GM12878 (cell line): ENCODE measurements around the gene CFAP299. TPM values are rescaled to one million over a fixed set of nuclear protein-coding genes. Genes with fewer than 3 reads are reported as not detected.
A peak's percentile ranks its signal among the peaks of the same experiment; 100 is the strongest.

Source experiments
- ATAC-seq: fragments of 200-7000 bp; cut with Tn5 transposase; 3 replicates; pipeline ENCODE4 v1.9.1; 2020; ENCODE audit warnings: mild to moderate bottlenecking, moderate library complexity
- BruUV-seq: library from RNA; stranded (reverse); fragments of 400-500 nt; replicated peaks from 2 replicates; lab custom pipeline; 2021; lab: Mats Ljungman, UMichigan
- CTCF ChIA-PET: fragments of 300-600 bp; sonication (Branson Sonifier 250); formaldehyde crosslinking; extraction: SDS; loops from one replicate; lab custom pipeline; 2021; ENCODE audit warnings: inconsistent platforms; lab: Yijun Ruan, JAX
- POLR2A ChIA-PET: fragments of 350-600 bp; formaldehyde crosslinking; extraction: SDS; loops from one replicate; lab custom pipeline; 2021; ENCODE audit warnings: inconsistent platforms; lab: Charles Lee
- RAD21 ChIA-PET: fragments of 300-600 bp; sonication (Branson Sonifier 250); formaldehyde crosslinking; loops from one replicate; lab custom pipeline; 2023; ENCODE audit warnings: antibody characterized with exemption; ENCODE audit not compliant: unreplicated experiment; lab: Charles Lee
- SMC1A ChIA-PET: fragments of 300-600 bp; sonication (Branson Sonifier 250); formaldehyde crosslinking; loops from one replicate; lab custom pipeline; 2023; ENCODE audit not compliant: unreplicated experiment, uncharacterized antibody; lab: Charles Lee
- DNase-seq: peaks from one replicate; pipeline ENCODE4 v3.0.0-alpha.2; 2011; ENCODE audit warnings: low read depth, low spot score
- FAIRE-seq: peaks from 3 replicates; lab custom pipeline; 2011; peaks lifted over from hg19 to GRCh38; lab: Jason Lieb, UNC
- H2AFZ ChIP-seq: 2 replicates; pipeline ENCODE4 v1.6.0; 2011; ENCODE audit warnings: low read depth, low read length, control low read depth; ENCODE audit not compliant: control insufficient read depth
- H3K27ac ChIP-seq: 2 replicates; pipeline ENCODE4 v1.5.1; 2011; ENCODE audit warnings: control low read depth; ENCODE audit not compliant: control insufficient read depth, insufficient read depth
- H3K27me3 ChIP-seq, 2 experiments: replicated peaks in 1 of 2; 2 replicates each; pipeline versions ENCODE4 v1.6.0 to v1.6.1; 2011; ENCODE audit warnings: low read length in 1 of 2; ENCODE audit not compliant: control insufficient read depth in 2 of 2, insufficient read depth in 2 of 2
- H3K36me3 ChIP-seq, 2 experiments: 2 replicates each; pipeline ENCODE4 v1.5.1; 2011; ENCODE audit warnings: low read length in 1 of 2; ENCODE audit not compliant: control insufficient read depth in 2 of 2, insufficient read depth in 2 of 2
- H3K4me1 ChIP-seq: 2 replicates; pipeline ENCODE4 v1.6.1; 2011; ENCODE audit warnings: mild to moderate bottlenecking, low read length, moderate library complexity, mixed read lengths; ENCODE audit not compliant: control insufficient read depth, insufficient read depth
- H3K4me2 ChIP-seq: 2 replicates; pipeline ENCODE4 v1.6.0; 2011; ENCODE audit warnings: control low read depth; ENCODE audit not compliant: control insufficient read depth, insufficient read depth
- H3K4me3 ChIP-seq: fragments of 200-600 bp; sonication (generic); 2 replicates; pipeline ENCODE4 v1.5.1; 2016
- H3K79me2 ChIP-seq: 2 replicates; pipeline ENCODE4 v1.6.0; 2011; ENCODE audit warnings: low read length; ENCODE audit not compliant: control insufficient read depth, insufficient read depth
- H3K9ac ChIP-seq: 2 replicates; pipeline ENCODE4 v1.8.0; 2011; ENCODE audit warnings: low read length, control low read depth, mixed read lengths; ENCODE audit not compliant: control insufficient read depth, insufficient read depth
- H3K9me3 ChIP-seq: replicated peaks from 3 replicates; pipeline ENCODE4 v1.5.1; 2011; ENCODE audit warnings: mild to moderate bottlenecking, low read length; ENCODE audit not compliant: control insufficient read depth, insufficient read depth
- H4K20me1 ChIP-seq: 2 replicates; pipeline ENCODE4 v1.6.0; 2011; ENCODE audit not compliant: control insufficient read depth, insufficient read depth
- BHLHE40 ChIP-seq, 2 experiments: fragments of 450-650 bp in 1 of 2; IDR thresholded peaks; 2 replicates each; pipeline ENCODE4 v1.6.1; 2011 to 2017; ENCODE audit warnings: low read depth in 2 of 2, borderline replicate concordance in 1 of 2, improper control_type of control experiment in 1 of 2, low read length in 1 of 2, mild to moderate bottlenecking in 1 of 2
- EGR1 ChIP-seq, 2 experiments: IDR thresholded peaks; 1 replicate in 1 of 2; 2 replicates in 1 of 2; pipeline ENCODE4 v1.6.1; 2011 to 2012; ENCODE audit warnings: low read depth in 2 of 2, low read length in 2 of 2, borderline replicate concordance in 1 of 2, mild to moderate bottlenecking in 1 of 2, moderate library complexity in 1 of 2
- IKZF2 ChIP-seq, 2 experiments: fragments of 450-650 bp; IDR thresholded peaks; 2 replicates each; pipeline ENCODE4 v1.6.1; 2017; ENCODE audit warnings: mild to moderate bottlenecking in 2 of 2, moderate library complexity in 2 of 2
- MEF2B ChIP-seq: fragments of 450-650 bp; IDR thresholded peaks from 2 replicates; pipeline ENCODE4 v1.6.1; 2018; ENCODE audit warnings: mild to moderate bottlenecking, moderate library complexity; ENCODE audit not compliant: partially characterized antibody, poor library complexity, severe bottlenecking
- POLR2AphosphoS2 ChIP-seq: IDR thresholded peaks from 2 replicates; pipeline ENCODE4 v1.6.1; 2011; ENCODE audit warnings: low read depth, mild to moderate bottlenecking, low read length, improper control_type of control experiment, moderate library complexity
- SMAD5 ChIP-seq: IDR thresholded peaks from 2 replicates; pipeline ENCODE4 v1.6.1; 2016; ENCODE audit warnings: antibody characterized with exemption, low read depth
- TCF12 ChIP-seq: IDR thresholded peaks from 2 replicates; pipeline ENCODE4 v1.6.1; 2011; ENCODE audit warnings: low read depth, mild to moderate bottlenecking, low read length
- WGBS: methylation state at CpG from one replicate; pipeline ENCODE4 v1.1.6; 2016; ENCODE audit warnings: low lambda C conversion rate; ENCODE audit not compliant: insufficient replicate concordance, insufficient coverage; ENCODE audit errors: missing lambda C conversion rate; 5-methylcytosine and 5-hydroxymethylcytosine counted together
- in situ Hi-C: fragments of 300-500 bp; cut with MboI; formaldehyde crosslinking; loops from 9 replicates; pipeline ENCODE4 v1.14.3; 2018; ENCODE audit warnings: mixed read lengths
- intact Hi-C: fragments of 100-400 bp; cut with micrococcal nuclease; formaldehyde crosslinking; loops from one replicate; pipeline ENCODE4 v1.14.2; 2022; ENCODE audit not compliant: unreplicated experiment
- polyA plus RNA-seq, 11 experiments: library from polyadenylated mRNA; depleted of rRNA in 4 of 11; unstranded in 6 of 11; stranded (reverse) in 5 of 11; fragments of >200 nt; fragmentation: Nextera tagmentation in 4 of 11; fragmentation: Illumina TruSeq in 1 of 11; extraction: Ambion mirVana in 4 of 11; extraction: Trizol in 1 of 11; gene quantifications; 1 replicate in 1 of 11; 2 replicates in 10 of 11; pipeline versions ENCODE4 v1.2.1 to v1.2.3, GENCODE V29; 2011 to 2016; ENCODE audit warnings: inconsistent platforms in 2 of 11, missing spikeins in 2 of 11, low read depth in 1 of 11
- total RNA-seq, 4 experiments: library from RNA; depleted of rRNA in 3 of 4; stranded (reverse); fragments of >200 nt in 3 of 4; fragmentation: Illumina TruSeq in 1 of 4; extraction: Trizol in 1 of 4; gene quantifications; 2 replicates each; pipeline versions ENCODE4 v1.2.1 to v1.2.3, GENCODE V29; 2013 to 2021
- TF ChIP-seq, protein P1 (sequence below): fragments of 450-650 bp; IDR thresholded peaks from 2 replicates; pipeline ENCODE4 v1.6.1; 2016; ENCODE audit warnings: mild to moderate bottlenecking
- TF ChIP-seq, protein P2 (sequence below): fragments of 450-650 bp; IDR thresholded peaks from 2 replicates; pipeline ENCODE4 v1.6.1; 2017; ENCODE audit warnings: mild to moderate bottlenecking, moderate library complexity

The CFAP299 gene
- total and polyA plus RNA-seq, 10 of the 15 experiments (the other 5 are each of a cell fraction or from before 2014, with no cell fraction given): 0.06 to 0.34 TPM; not detected in 8

DNA sequence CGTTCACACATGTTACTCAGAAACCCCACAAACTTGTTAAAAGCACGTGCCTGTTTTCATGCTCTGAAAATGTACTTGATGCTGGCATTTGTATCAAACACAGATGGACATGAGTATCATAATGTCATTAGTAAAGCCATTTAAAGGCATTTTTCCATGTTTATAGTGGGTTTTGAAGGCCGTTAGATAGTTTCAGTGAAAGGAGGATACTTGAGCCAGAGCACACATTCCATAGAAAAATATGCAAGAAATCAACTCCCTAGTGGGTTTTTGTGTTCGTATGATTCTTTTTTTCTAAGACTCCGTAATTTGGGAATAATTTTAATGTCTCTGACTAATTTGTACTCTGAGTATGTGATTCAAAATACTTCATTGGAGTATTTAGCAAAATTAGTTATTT is 478.7 kb downstream of the CFAP299 start:
- no TSS peak for BruUV-seq
- Histone ChIP-seq H3K27me3 (no peaks in the 10 kb centered on the region), H2AFZ (no peak overlapping the region), H3K4me1 (no peaks in the 10 kb centered on the region), H3K4me3 (no peak overlapping the region), H4K20me1 (no peaks in the 10 kb centered on the region), H3K9ac (no peak overlapping the region), H3K36me3 (no peaks in the 10 kb centered on the region), H3K4me2 (no peak overlapping the region), H3K9me3 (no peaks in the 10 kb centered on the region), H3K27ac (no peak overlapping the region), H3K79me2 (no peaks in the 10 kb centered on the region)
- intact Hi-C loops (no loop called here), in situ Hi-C loops (no loop called here)
- DNase-seq (no peak), FAIRE-seq (no peak), ATAC-seq (no peak)
- ChIA-PET POLR2A (no interaction called here), RAD21 (interaction anchor here (1.1 kb wide), 2 partner anchors 177 to 217 kb away, joined by 3 read pairs; no protein-coding TSS in a partner anchor), SMC1A (interaction anchor here (1.1 to 1.7 kb wide), 3 partner anchors 9 to 225 kb away, joined by 3 to 5 read pairs (median 4); no protein-coding TSS in a partner anchor), CTCF (interaction anchor here (0.7 to 1.5 kb wide), 3 partner anchors 8 to 46 kb away, joined by 3 to 5 read pairs (median 4); no protein-coding TSS in a partner anchor)
- TF ChIP-seq POLR2AphosphoS2 (no peak), BHLHE40 (IDR thresholded peaks at IDR 0.05; ENCODE audit: borderline replicate concordance in 1 of 2, low read depth in 2 of 2, low read length in 1 of 2) (0 out of 4 replicates have a peak, but pooled peaks of 1 of the 2 experiments have one; percentile 4)
- WGBS: 15% methylated on average over 5 of the region's 5 CpGs

DNA sequence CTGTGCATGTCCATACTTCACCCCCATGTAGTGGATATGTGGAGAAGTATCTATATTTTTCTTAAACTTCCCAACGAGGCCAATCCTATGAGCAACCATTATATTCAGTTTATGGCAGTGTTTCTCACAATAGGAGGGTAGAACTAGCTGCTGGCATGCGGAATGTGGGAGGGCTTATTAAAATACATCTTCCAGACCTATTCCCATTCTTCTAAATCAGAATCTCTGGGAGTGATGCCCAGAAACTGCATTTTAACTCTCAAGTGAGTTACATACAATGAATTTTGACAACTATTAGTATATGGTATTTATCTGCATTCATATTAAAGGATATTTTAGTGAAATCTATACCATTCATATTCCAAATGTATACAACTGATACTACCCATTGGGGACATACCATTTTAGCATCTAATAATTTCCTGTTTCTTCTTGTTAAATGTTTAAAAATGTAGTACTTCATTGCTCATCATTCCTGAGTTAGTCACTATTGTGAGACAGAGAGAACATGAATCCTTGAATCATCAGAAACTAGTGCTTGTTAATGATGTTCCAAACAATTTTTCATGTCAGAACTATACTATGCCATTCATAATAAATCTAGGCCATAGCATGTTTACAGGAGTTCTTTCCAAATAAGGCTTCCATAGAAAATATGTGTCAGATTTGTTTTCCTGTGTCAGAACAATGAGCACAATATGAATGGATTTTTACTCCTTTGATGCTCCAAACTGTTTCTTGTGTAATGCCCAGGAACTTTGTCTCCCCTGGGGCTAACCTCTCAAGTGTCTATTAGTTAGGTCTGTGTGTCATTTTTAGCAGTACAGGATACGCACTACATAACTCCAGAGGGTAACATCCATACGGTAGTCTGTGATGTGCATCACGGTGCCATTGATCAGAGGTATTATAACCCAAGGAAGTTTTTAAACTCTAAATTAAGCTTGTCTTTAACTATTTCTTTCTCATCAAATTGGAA is 496.1 kb downstream of the CFAP299 start:
- no peak overlapping the region for H3K4me3 ChIP-seq
- intact Hi-C loops: no loop called here
- H3K4me1 ChIP-seq: no peaks in the 10 kb centered on the region
- H2AFZ ChIP-seq: no peak overlapping the region
- no peak for ATAC-seq
- no peak for DNase-seq
- no peak overlapping the region for H3K9ac ChIP-seq
- RAD21 ChIA-PET: no interaction called here
- no peaks in the 10 kb centered on the region for H3K27me3 ChIP-seq
- POLR2A ChIA-PET: no interaction called here
- H3K27ac ChIP-seq: no peak overlapping the region
- H3K4me2 ChIP-seq: no peak overlapping the region
- CTCF ChIA-PET: interaction anchor here (0.8 to 1.0 kb wide), 2 partner anchors 11 to 208 kb away, joined by 3 read pairs; no protein-coding TSS in a partner anchor
- in situ Hi-C loops: no loop called here
- no peaks in the 10 kb centered on the region for H4K20me1 ChIP-seq
- 79% methylated on average over 5 of the region's 5 CpGs for WGBS
- SMC1A ChIA-PET: interaction anchor here (0.8 to 2.4 kb wide), 3 partner anchors 10 to 13 kb away, joined by 3 to 5 read pairs (median 4); no protein-coding TSS in a partner anchor
- no peaks in the 10 kb centered on the region for H3K36me3 ChIP-seq
- no peaks in the 10 kb centered on the region for H3K79me2 ChIP-seq
- H3K9me3 ChIP-seq: no peaks in the 10 kb centered on the region
- BruUV-seq: no TSS peak
- no peak for FAIRE-seq
- TF ChIP-seq, protein P1, sequence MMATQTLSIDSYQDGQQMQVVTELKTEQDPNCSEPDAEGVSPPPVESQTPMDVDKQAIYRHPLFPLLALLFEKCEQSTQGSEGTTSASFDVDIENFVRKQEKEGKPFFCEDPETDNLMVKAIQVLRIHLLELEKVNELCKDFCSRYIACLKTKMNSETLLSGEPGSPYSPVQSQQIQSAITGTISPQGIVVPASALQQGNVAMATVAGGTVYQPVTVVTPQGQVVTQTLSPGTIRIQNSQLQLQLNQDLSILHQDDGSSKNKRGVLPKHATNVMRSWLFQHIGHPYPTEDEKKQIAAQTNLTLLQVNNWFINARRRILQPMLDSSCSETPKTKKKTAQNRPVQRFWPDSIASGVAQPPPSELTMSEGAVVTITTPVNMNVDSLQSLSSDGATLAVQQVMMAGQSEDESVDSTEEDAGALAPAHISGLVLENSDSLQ: no peak
- TF ChIP-seq MEF2B: no peak
- no peak for TF ChIP-seq IKZF2 (IDR thresholded peaks at IDR 0.05)
- TF ChIP-seq SMAD5: no peak
- no peak for TF ChIP-seq EGR1 (IDR thresholded peaks at IDR 0.05; ENCODE audit: borderline replicate concordance in 1 of 2, low read depth in 2 of 2, low read length in 2 of 2)
- TF ChIP-seq TCF12: no peak
- TF ChIP-seq, protein P2, sequence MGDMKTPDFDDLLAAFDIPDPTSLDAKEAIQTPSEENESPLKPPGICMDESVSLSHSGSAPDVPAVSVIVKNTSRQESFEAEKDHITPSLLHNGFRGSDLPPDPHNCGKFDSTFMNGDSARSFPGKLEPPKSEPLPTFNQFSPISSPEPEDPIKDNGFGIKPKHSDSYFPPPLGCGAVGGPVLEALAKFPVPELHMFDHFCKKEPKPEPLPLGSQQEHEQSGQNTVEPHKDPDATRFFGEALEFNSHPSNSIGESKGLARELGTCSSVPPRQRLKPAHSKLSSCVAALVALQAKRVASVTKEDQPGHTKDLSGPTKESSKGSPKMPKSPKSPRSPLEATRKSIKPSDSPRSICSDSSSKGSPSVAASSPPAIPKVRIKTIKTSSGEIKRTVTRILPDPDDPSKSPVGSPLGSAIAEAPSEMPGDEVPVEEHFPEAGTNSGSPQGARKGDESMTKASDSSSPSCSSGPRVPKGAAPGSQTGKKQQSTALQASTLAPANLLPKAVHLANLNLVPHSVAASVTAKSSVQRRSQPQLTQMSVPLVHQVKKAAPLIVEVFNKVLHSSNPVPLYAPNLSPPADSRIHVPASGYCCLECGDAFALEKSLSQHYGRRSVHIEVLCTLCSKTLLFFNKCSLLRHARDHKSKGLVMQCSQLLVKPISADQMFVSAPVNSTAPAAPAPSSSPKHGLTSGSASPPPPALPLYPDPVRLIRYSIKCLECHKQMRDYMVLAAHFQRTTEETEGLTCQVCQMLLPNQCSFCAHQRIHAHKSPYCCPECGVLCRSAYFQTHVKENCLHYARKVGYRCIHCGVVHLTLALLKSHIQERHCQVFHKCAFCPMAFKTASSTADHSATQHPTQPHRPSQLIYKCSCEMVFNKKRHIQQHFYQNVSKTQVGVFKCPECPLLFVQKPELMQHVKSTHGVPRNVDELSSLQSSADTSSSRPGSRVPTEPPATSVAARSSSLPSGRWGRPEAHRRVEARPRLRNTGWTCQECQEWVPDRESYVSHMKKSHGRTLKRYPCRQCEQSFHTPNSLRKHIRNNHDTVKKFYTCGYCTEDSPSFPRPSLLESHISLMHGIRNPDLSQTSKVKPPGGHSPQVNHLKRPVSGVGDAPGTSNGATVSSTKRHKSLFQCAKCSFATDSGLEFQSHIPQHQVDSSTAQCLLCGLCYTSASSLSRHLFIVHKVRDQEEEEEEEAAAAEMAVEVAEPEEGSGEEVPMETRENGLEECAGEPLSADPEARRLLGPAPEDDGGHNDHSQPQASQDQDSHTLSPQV: no peak
